ENCODE data around the gene SGCB. TPM values are rescaled to one million over a fixed set of nuclear protein-coding genes. Genes with fewer than 3 reads are reported as not detected.
"Not testable (repeated sequence)": the region's sequence is repeated elsewhere in the genome, so short reads cannot be mapped to it uniquely, and the experiment has no call there.

SGCB gene
- polyA plus RNA-seq (2013, experiment 1 of 2), result 33.0 TPM
- 32.4 TPM for polyA plus RNA-seq (2013, experiment 2 of 2)

- Histone ChIP-seq H3K4ac (ENCODE audit: low read length) (no peak within 1 kb of the TSS), H3K14ac (ENCODE audit: low read length) (peak within 1 kb of the TSS; percentile 58), H2AFZ (ENCODE audit: low read length) (peak within 1 kb of the TSS; percentile 100), H2BK5ac (ENCODE audit: low read length) (peak within 1 kb of the TSS; percentile 12), H4K8ac (ENCODE audit: low read depth, low read length) (no peak within 1 kb of the TSS), H3K4me3 (ENCODE audit: low read length in 2 of 2) (peak within 1 kb of the TSS; percentile 70 to 87), H2BK15ac (ENCODE audit: low read length) (peak within 1 kb of the TSS; percentile 84), H3K18ac (ENCODE audit: low read length) (peak within 1 kb of the TSS; percentile 95), H3K36me3 (replicated peaks in 1 of 2; ENCODE audit: control insufficient read depth in 2 of 2, insufficient read depth in 2 of 2, low read length in 2 of 2) (peaks cover 2 to 24% of the 10 kb centered on the region in 2 donors), H3K23ac (ENCODE audit: low read depth, low read length, poor library complexity) (peak within 1 kb of the TSS; percentile 96), H3K4me2 (ENCODE audit: insufficient read depth, low read length, poor library complexity, severe bottlenecking) (peak within 1 kb of the TSS; percentile 63), H3K79me1 (ENCODE audit: low read depth, low read length) (no peaks in the 10 kb centered on the region), H2BK120ac (ENCODE audit: low read depth, low read length) (peak within 1 kb of the TSS; percentile 83), H4K91ac (ENCODE audit: low read depth, low read length, poor library complexity) (no peak within 1 kb of the TSS), H3K9ac (ENCODE audit: low read depth, low read length, poor library complexity) (peak within 1 kb of the TSS; percentile 76), H2AK5ac (ENCODE audit: low read depth, low read length) (peak within 1 kb of the TSS; percentile 77), H3K27me3 (ENCODE audit: control insufficient read depth in 3 of 3, insufficient read depth in 3 of 3, low read depth in 1 of 3, low read length in 3 of 3) (peaks cover 0 to 37% (median 0%) of the 10 kb centered on the region in 3 experiments), H3K9me3 (replicated peaks in 1 of 2; ENCODE audit: control insufficient read depth in 2 of 2, insufficient read depth in 1 of 2, low read depth in 1 of 2, low read length in 2 of 2) (peaks cover 0 to 3% of the 10 kb centered on the region in 2 donors), H3K4me1 (ENCODE audit: control insufficient read depth in 2 of 2, insufficient read depth in 1 of 2, low read depth in 1 of 2, low read length in 2 of 2) (peaks cover 8 to 9% of the 10 kb centered on the region in 2 donors), H3K27ac (replicated peaks; ENCODE audit: low read length) (peak within 1 kb of the TSS; percentile 43), H2BK12ac (ENCODE audit: low read length) (no peak within 1 kb of the TSS)
- no CpG with 5 or more reads among the region's 70 CpGs for WGBS, 2 donors (ENCODE audit: extremely low coverage in 2 of 2, insufficient read length in 2 of 2, insufficient replicate concordance in 1 of 2)
- DNase-seq (ENCODE audit: low spot score), result no peak
These were observed at the start of gene SGCB for GRCh38 chr4:52038103-52038912. Gene SGCB, minus strand, starts transcription at chr4:52038299. Its CDS starts 40 bp downstream, at chr4:52038259.

- WGBS, 2 donors (ENCODE audit: extremely low coverage in 2 of 2, insufficient read length in 2 of 2, insufficient replicate concordance in 1 of 2), result no CpG with 5 or more reads among the region's 1 CpG
- not testable (repeated sequence) for H3K14ac ChIP-seq (ENCODE audit: low read length); H3K4ac ChIP-seq (ENCODE audit: low read length); H2BK15ac ChIP-seq (ENCODE audit: low read length); H3K27ac ChIP-seq (replicated peaks; ENCODE audit: low read length); H3K4me1 ChIP-seq (ENCODE audit: control insufficient read depth in 2 of 2, insufficient read depth in 1 of 2, low read depth in 1 of 2, low read length in 2 of 2); H2BK5ac ChIP-seq (ENCODE audit: low read length); H3K9ac ChIP-seq (ENCODE audit: low read depth, low read length, poor library complexity); DNase-seq (ENCODE audit: low spot score); H2BK120ac ChIP-seq (ENCODE audit: low read depth, low read length); H2AK5ac ChIP-seq (ENCODE audit: low read depth, low read length); H3K27me3 ChIP-seq (ENCODE audit: control insufficient read depth in 3 of 3, insufficient read depth in 3 of 3, low read depth in 1 of 3, low read length in 3 of 3); H3K4me3 ChIP-seq (ENCODE audit: low read length in 2 of 2); H2AFZ ChIP-seq (ENCODE audit: low read length); H4K91ac ChIP-seq (ENCODE audit: low read depth, low read length, poor library complexity); H3K18ac ChIP-seq (ENCODE audit: low read length); H3K4me2 ChIP-seq (ENCODE audit: insufficient read depth, low read length, poor library complexity, severe bottlenecking); H4K8ac ChIP-seq (ENCODE audit: low read depth, low read length); H3K9me3 ChIP-seq (replicated peaks in 1 of 2; ENCODE audit: control insufficient read depth in 2 of 2, insufficient read depth in 1 of 2, low read depth in 1 of 2, low read length in 2 of 2); H3K36me3 ChIP-seq (replicated peaks in 1 of 2; ENCODE audit: control insufficient read depth in 2 of 2, insufficient read depth in 2 of 2, low read length in 2 of 2); H2BK12ac ChIP-seq (ENCODE audit: low read length); H3K23ac ChIP-seq (ENCODE audit: low read depth, low read length, poor library complexity); H3K79me1 ChIP-seq (ENCODE audit: low read depth, low read length)
These were observed 48.3 kb upstream of the SGCB start for GRCh38 chr4:52086425-52086824.

GRCh38 chr4:52081216-52081615 is 43.1 kb upstream of the SGCB start:
- H3K4me2 ChIP-seq (ENCODE audit: insufficient read depth, low read length, poor library complexity, severe bottlenecking), result no peak overlapping the region
- DNase-seq (ENCODE audit: low spot score), result no peak
- no peak overlapping the region for H3K9ac ChIP-seq (ENCODE audit: low read depth, low read length, poor library complexity)
- H3K14ac ChIP-seq (ENCODE audit: low read length), result no peak overlapping the region
- H3K9me3 ChIP-seq (replicated peaks in 1 of 2; ENCODE audit: control insufficient read depth in 2 of 2, insufficient read depth in 1 of 2, low read depth in 1 of 2, low read length in 2 of 2), result no peaks in the 10 kb centered on the region
- no peak overlapping the region for H3K4me3 ChIP-seq (ENCODE audit: low read length in 2 of 2)
- H4K91ac ChIP-seq (ENCODE audit: low read depth, low read length, poor library complexity), result no peak overlapping the region
- H2AFZ ChIP-seq (ENCODE audit: low read length), result no peak overlapping the region
- H4K8ac ChIP-seq (ENCODE audit: low read depth, low read length), result no peak overlapping the region
- H3K79me1 ChIP-seq (ENCODE audit: low read depth, low read length), result no peaks in the 10 kb centered on the region
- H3K23ac ChIP-seq (ENCODE audit: low read depth, low read length, poor library complexity), result no peak overlapping the region
- H2BK120ac ChIP-seq (ENCODE audit: low read depth, low read length), result no peak overlapping the region
- no peak overlapping the region for H3K18ac ChIP-seq (ENCODE audit: low read length)
- H3K36me3 ChIP-seq (replicated peaks in 1 of 2; ENCODE audit: control insufficient read depth in 2 of 2, insufficient read depth in 2 of 2, low read length in 2 of 2), result no peaks in the 10 kb centered on the region
- H3K27me3 ChIP-seq (ENCODE audit: control insufficient read depth in 3 of 3, insufficient read depth in 3 of 3, low read depth in 1 of 3, low read length in 3 of 3), result peaks cover 0 to 31% (median 6%) of the 10 kb centered on the region in 3 experiments
- H3K4ac ChIP-seq (ENCODE audit: low read length), result no peak overlapping the region
- no peak overlapping the region for H2AK5ac ChIP-seq (ENCODE audit: low read depth, low read length)
- H3K27ac ChIP-seq (replicated peaks; ENCODE audit: low read length), result no peak overlapping the region
- H2BK5ac ChIP-seq (ENCODE audit: low read length), result no peak overlapping the region
- H2BK15ac ChIP-seq (ENCODE audit: low read length), result no peak overlapping the region
- H3K4me1 ChIP-seq (ENCODE audit: control insufficient read depth in 2 of 2, insufficient read depth in 1 of 2, low read depth in 1 of 2, low read length in 2 of 2), result peaks cover 0 to 1% of the 10 kb centered on the region in 2 donors
- no peak overlapping the region for H2BK12ac ChIP-seq (ENCODE audit: low read length)

GRCh38 chr4:52079659-52080058 is 41.6 kb upstream of the SGCB start:
- H3K4me3 ChIP-seq (ENCODE audit: low read length in 2 of 2), result no peak overlapping the region

More at GRCh38 chr4:52079659-52080058, 41.6 kb upstream of the SGCB start:
- Histone ChIP-seq H3K9ac (ENCODE audit: low read depth, low read length, poor library complexity) (no peak overlapping the region), H4K91ac (ENCODE audit: low read depth, low read length, poor library complexity) (no peak overlapping the region), H2BK15ac (ENCODE audit: low read length) (no peak overlapping the region), H3K14ac (ENCODE audit: low read length) (no peak overlapping the region), H3K4me1 (ENCODE audit: control insufficient read depth in 2 of 2, insufficient read depth in 1 of 2, low read depth in 1 of 2, low read length in 2 of 2) (peaks cover 0 to 1% of the 10 kb centered on the region in 2 donors), H2BK5ac (ENCODE audit: low read length) (no peak overlapping the region), H3K4ac (ENCODE audit: low read length) (no peak overlapping the region), H3K79me1 (ENCODE audit: low read depth, low read length) (no peaks in the 10 kb centered on the region), H2AK5ac (ENCODE audit: low read depth, low read length) (no peak overlapping the region), H2BK120ac (ENCODE audit: low read depth, low read length) (no peak overlapping the region), H3K27me3 (ENCODE audit: control insufficient read depth in 3 of 3, insufficient read depth in 3 of 3, low read depth in 1 of 3, low read length in 3 of 3) (peaks cover 0 to 46% (median 9%) of the 10 kb centered on the region in 3 experiments), H3K9me3 (replicated peaks in 1 of 2; ENCODE audit: control insufficient read depth in 2 of 2, insufficient read depth in 1 of 2, low read depth in 1 of 2, low read length in 2 of 2) (no peaks in the 10 kb centered on the region), H3K36me3 (replicated peaks in 1 of 2; ENCODE audit: control insufficient read depth in 2 of 2, insufficient read depth in 2 of 2, low read length in 2 of 2) (no peaks in the 10 kb centered on the region), H2BK12ac (ENCODE audit: low read length) (no peak overlapping the region), H4K8ac (ENCODE audit: low read depth, low read length) (no peak overlapping the region), H3K27ac (replicated peaks; ENCODE audit: low read length) (no peak overlapping the region), H2AFZ (ENCODE audit: low read length) (no peak overlapping the region), H3K4me2 (ENCODE audit: insufficient read depth, low read length, poor library complexity, severe bottlenecking) (no peak overlapping the region), H3K23ac (ENCODE audit: low read depth, low read length, poor library complexity) (no peak overlapping the region), H3K18ac (ENCODE audit: low read length) (no peak overlapping the region)
- no peak for DNase-seq (ENCODE audit: low spot score)
- no CpG with 5 or more reads among the region's 2 CpGs for WGBS, 2 donors (ENCODE audit: extremely low coverage in 2 of 2, insufficient read length in 2 of 2, insufficient replicate concordance in 1 of 2)

Measured in neuronal stem cell (in vitro differentiated cells).